ENCODE data around the gene CDK14.
"Not testable (repeated sequence)": the region's sequence is repeated elsewhere in the genome, so short reads cannot be mapped to it uniquely, and the experiment has no call there.

CDK14 gene

GRCh38 chr7:91135703-91136430 is 539.7 kb downstream of the CDK14 start:
- in situ Hi-C loops (cut with MboI; ENCODE audit: low sequenced_read_pairs): no loop called here

- in situ Hi-C loops (cut with MboI; ENCODE audit: low sequenced_read_pairs): no loop called here
Measured at GRCh38 chr7:91137153-91137787, 541.1 kb downstream of the CDK14 start.

- in situ Hi-C loops (cut with MboI; ENCODE audit: low sequenced_read_pairs): no loop called here
Measured at GRCh38 chr7:91137788-91138368, 541.8 kb downstream of the CDK14 start.

GRCh38 chr7:91140286-91140685 is 544.2 kb downstream of the CDK14 start:
- in situ Hi-C loops (cut with MboI; ENCODE audit: low sequenced_read_pairs): no loop called here

- in situ Hi-C loops (cut with MboI; ENCODE audit: low sequenced_read_pairs): no loop called here
Measured at GRCh38 chr7:91140982-91141381, 544.9 kb downstream of the CDK14 start.

- in situ Hi-C loops (cut with MboI; ENCODE audit: low sequenced_read_pairs): no loop called here
Measured at GRCh38 chr7:91142743-91143142, 546.6 kb downstream of the CDK14 start.

GRCh38 chr7:91149341-91150246 is 553.5 kb downstream of the CDK14 start:
- in situ Hi-C loops (cut with MboI; ENCODE audit: low sequenced_read_pairs): no loop called here

GRCh38 chr7:91151916-91152315 is 555.8 kb downstream of the CDK14 start:
- in situ Hi-C loops (cut with MboI; ENCODE audit: low sequenced_read_pairs): no loop called here

GRCh38 chr7:91156316-91157185 is 560.4 kb downstream of the CDK14 start:
- in situ Hi-C loops (cut with MboI; ENCODE audit: low sequenced_read_pairs): no loop called here

GRCh38 chr7:91157579-91158320 is 561.6 kb downstream of the CDK14 start:
- in situ Hi-C loops (cut with MboI; ENCODE audit: low sequenced_read_pairs): no loop called here

- in situ Hi-C loops (cut with MboI; ENCODE audit: low sequenced_read_pairs): no loop called here
Measured at GRCh38 chr7:91162436-91162835, 566.3 kb downstream of the CDK14 start.

GRCh38 chr7:91164506-91164905 is 568.4 kb downstream of the CDK14 start:
- in situ Hi-C loops (cut with MboI; ENCODE audit: low sequenced_read_pairs): no loop called here

GRCh38 chr7:91165006-91165845 is 569.1 kb downstream of the CDK14 start:
- in situ Hi-C loops (cut with MboI; ENCODE audit: low sequenced_read_pairs): no loop called here

GRCh38 chr7:91165846-91166230 is 569.7 kb downstream of the CDK14 start:
- in situ Hi-C loops (cut with MboI; ENCODE audit: low sequenced_read_pairs): no loop called here

GRCh38 chr7:91168871-91169829 is 573.0 kb downstream of the CDK14 start:
- in situ Hi-C loops (cut with MboI; ENCODE audit: low sequenced_read_pairs): no loop called here

GRCh38 chr7:91169830-91170191 is 573.7 kb downstream of the CDK14 start:
- in situ Hi-C loops (cut with MboI; ENCODE audit: low sequenced_read_pairs): no loop called here

- in situ Hi-C loops (cut with MboI; ENCODE audit: low sequenced_read_pairs): not testable (repeated sequence)
Measured at GRCh38 chr7:91173265-91173664, 577.1 kb downstream of the CDK14 start.

GRCh38 chr7:91180746-91181145 is 584.6 kb downstream of the CDK14 start:
- in situ Hi-C loops (cut with MboI; ENCODE audit: low sequenced_read_pairs): no loop called here
